HEK293 (cell line): ENCODE data around the gene HDLBP.

ENCODE experiments used
- CTCF ChIA-PET: fragments of 350-600 bp; formaldehyde crosslinking; extraction: SDS; loops from one replicate; lab custom pipeline; 2021; ENCODE audit warnings: antibody characterized with exemption; lab: Yijun Ruan, JAX
- POLR2A ChIA-PET: fragments of 300-600 bp; formaldehyde crosslinking; extraction: SDS; loops from one replicate; lab custom pipeline; 2020; ENCODE audit warnings: antibody characterized with exemption, inconsistent platforms; lab: Yijun Ruan, JAX
- H3K27ac ChIP-seq: fragments of 200-500 bp; sonication (Bioruptor generic); 2 replicates; pipeline ENCODE4 v1.5.1; 2014; ENCODE audit warnings: low read depth, low read length, control low read depth, inconsistent platforms; ENCODE audit errors: extremely low read depth
- H3K36me3 ChIP-seq, 2 experiments: fragments of 200-500 bp in 1 of 2; sonication (Bioruptor generic) in 1 of 2; 1 replicate in 1 of 2; 2 replicates in 1 of 2; pipeline ENCODE4 v1.5.1; 2014 to 2017; ENCODE audit warnings: inconsistent platforms in 2 of 2, low read length in 2 of 2; ENCODE audit not compliant: control insufficient read depth in 2 of 2, insufficient read depth in 1 of 2
- H3K4me1 ChIP-seq: fragments of 200-500 bp; sonication (Bioruptor generic); 2 replicates; pipeline ENCODE4 v1.5.1; 2014; ENCODE audit warnings: mild to moderate bottlenecking, low read length, inconsistent platforms; ENCODE audit not compliant: control insufficient read depth, insufficient read depth
- H3K4me3 ChIP-seq: 2 replicates; pipeline ENCODE4 v1.5.1; 2011; ENCODE audit warnings: low read depth, mild to moderate bottlenecking, control low read depth, low read length, moderate library complexity
- H3K9me3 ChIP-seq: fragments of 200-500 bp; sonication (Bioruptor generic); 2 replicates; pipeline ENCODE4 v1.5.1; 2014; ENCODE audit warnings: low read depth, low read length, inconsistent platforms; ENCODE audit not compliant: control insufficient read depth, insufficient read depth
- AEBP2 ChIP-seq: fragments of 450-650 bp; formaldehyde crosslinking; IDR thresholded peaks from 2 replicates; pipeline ENCODE4 v1.5.1; 2016; ENCODE audit warnings: missing biosample characterization, missing genetic modification characterization, borderline replicate concordance
- PRDM6 ChIP-seq: fragments of 450-650 bp; formaldehyde crosslinking; IDR thresholded peaks from 2 replicates; pipeline ENCODE4 v1.5.1; 2017; ENCODE audit warnings: missing biosample characterization, missing genetic modification characterization
- YY1 ChIP-seq: fragments of 450-650 bp; formaldehyde crosslinking; IDR thresholded peaks from 2 replicates; pipeline ENCODE4 v1.5.1; 2018; ENCODE audit warnings: missing biosample characterization, missing genetic modification characterization
- ZBTB48 ChIP-seq: fragments of 450-650 bp; formaldehyde crosslinking; IDR thresholded peaks from 2 replicates; pipeline ENCODE4 v1.5.1; 2016; ENCODE audit warnings: missing biosample characterization, missing genetic modification characterization
- ZNF23 ChIP-seq: fragments of 450-650 bp; formaldehyde crosslinking; IDR thresholded peaks from 2 replicates; pipeline ENCODE4 v1.5.1; 2016; ENCODE audit warnings: missing biosample characterization, missing genetic modification characterization, borderline replicate concordance
- ZNF274 ChIP-seq, 2 experiments: fragments of 200-500 bp in 1 of 2; fragments of 450-650 bp in 1 of 2; sonication (Bioruptor generic) in 1 of 2; formaldehyde crosslinking in 1 of 2; IDR thresholded peaks; 2 replicates each; pipeline versions ENCODE4 v1.5.1 to v1.6.1; 2014 to 2016; ENCODE audit warnings: borderline replicate concordance in 1 of 2, inconsistent platforms in 1 of 2, low read length in 1 of 2, missing biosample characterization in 1 of 2, missing genetic modification characterization in 1 of 2
- ZNF416 ChIP-seq: fragments of 450-650 bp; formaldehyde crosslinking; IDR thresholded peaks from 2 replicates; pipeline ENCODE4 v1.5.1; 2016; ENCODE audit warnings: missing biosample characterization, missing genetic modification characterization
- ZNF426 ChIP-seq: fragments of 450-650 bp; formaldehyde crosslinking; IDR thresholded peaks from 2 replicates; pipeline ENCODE4 v1.5.1; 2017; ENCODE audit warnings: missing biosample characterization, missing genetic modification characterization, mild to moderate bottlenecking, inconsistent platforms, moderate library complexity
- ZNF488 ChIP-seq: fragments of 450-650 bp; formaldehyde crosslinking; IDR thresholded peaks from 2 replicates; pipeline ENCODE4 v1.5.1; 2016; ENCODE audit warnings: missing biosample characterization, missing genetic modification characterization
- ZNF561 ChIP-seq: fragments of 450-650 bp; IDR thresholded peaks from 2 replicates; pipeline ENCODE4 v1.5.1; 2018; ENCODE audit warnings: missing biosample characterization, missing genetic modification characterization, borderline replicate concordance
- ZNF580 ChIP-seq: fragments of 450-650 bp; formaldehyde crosslinking; IDR thresholded peaks from 2 replicates; pipeline ENCODE4 v1.5.1; 2016; ENCODE audit warnings: missing biosample characterization, missing genetic modification characterization
- ZNF629 ChIP-seq: fragments of 450-650 bp; formaldehyde crosslinking; IDR thresholded peaks from 2 replicates; pipeline ENCODE4 v1.5.1; 2017; ENCODE audit warnings: missing biosample characterization, missing genetic modification characterization
- ZNF645 ChIP-seq: fragments of 450-650 bp; formaldehyde crosslinking; IDR thresholded peaks from 2 replicates; pipeline ENCODE4; 2016; ENCODE audit warnings: missing biosample characterization, missing genetic modification characterization
- ZNF692 ChIP-seq: fragments of 450-650 bp; formaldehyde crosslinking; IDR thresholded peaks from 2 replicates; pipeline ENCODE4 v1.5.1; 2016; ENCODE audit warnings: missing biosample characterization, missing genetic modification characterization
- ZNF76 ChIP-seq: fragments of 450-650 bp; formaldehyde crosslinking; IDR thresholded peaks from 2 replicates; pipeline ENCODE4; 2016; ENCODE audit warnings: low read depth, missing biosample characterization, missing genetic modification characterization, borderline replicate concordance
- ZNF768 ChIP-seq: fragments of 450-650 bp; formaldehyde crosslinking; IDR thresholded peaks from 2 replicates; pipeline ENCODE4 v1.5.1; 2018; ENCODE audit warnings: missing biosample characterization, mild to moderate bottlenecking, missing genetic modification characterization
- ZSCAN18 ChIP-seq: fragments of 450-650 bp; formaldehyde crosslinking; IDR thresholded peaks from 2 replicates; pipeline ENCODE4 v1.5.1; 2016; ENCODE audit warnings: missing biosample characterization, missing genetic modification characterization

HDLBP gene

GRCh38 chr2:241339839-241340630 is 24.6 kb upstream of the HDLBP start:
- H3K4me1 ChIP-seq, result no peaks in the 10 kb centered on the region
- ChIA-PET POLR2A (no interaction called here), CTCF (no interaction called here)
- no peaks in the 10 kb centered on the region for H3K9me3 ChIP-seq
- peaks cover 62 to 95% of the 10 kb centered on the region in 2 experiments for H3K36me3 ChIP-seq
- no peak for TF ChIP-seq ZNF416 (tag by site-specific recombination)
- TF ChIP-seq ZNF76 (tag by site-specific recombination), result no peak
- TF ChIP-seq ZNF561, result no peak
- no peak for TF ChIP-seq ZNF426 (tag by site-specific recombination)
- no peak for TF ChIP-seq ZNF629 (tag by site-specific recombination)
- TF ChIP-seq, all 188 proteins: peak for 0
- no peak overlapping the region for H3K27ac ChIP-seq
- no peak overlapping the region for H3K4me3 ChIP-seq

- POLR2A ChIA-PET, result no interaction called here
- TF ChIP-seq ZNF692 (tag by site-specific recombination) (no peak), ZNF274 (IDR thresholded peaks at IDR 0.05; ENCODE audit: low read length) (no peak), ZNF274 (tag by site-specific recombination; IDR thresholded peaks at IDR 0.05; ENCODE audit: borderline replicate concordance) (no peak), AEBP2 (tag by site-specific recombination) (no peak), ZNF23 (tag by site-specific recombination) (no peak), ZNF768 (tag by site-specific recombination) (no peak), PRDM6 (tag by site-specific recombination) (no peak), ZSCAN18 (tag by site-specific recombination) (no peak), ZBTB48 (no peak), ZNF580 (tag by site-specific recombination) (no peak), YY1 (no peak), ZNF488 (tag by site-specific recombination) (no peak), ZNF645 (tag by site-specific recombination) (no peak)
- TF ChIP-seq, all 188 proteins: peak for 0
- CTCF ChIA-PET, result no interaction called here
- Histone ChIP-seq H3K36me3 (peaks cover 34 to 79% of the 10 kb centered on the region in 2 experiments), H3K4me1 (no peaks in the 10 kb centered on the region), H3K4me3 (no peak overlapping the region), H3K9me3 (no peaks in the 10 kb centered on the region), H3K27ac (no peak overlapping the region)
These were observed 19.3 kb upstream of the HDLBP start for GRCh38 chr2:241334813-241335212.
